Measurements from ENCODE around the gene AMFR.

The AMFR gene

GRCh38 chr16:56355221-56355620, 70.1 kb downstream of the AMFR start:
- no peak for TF ChIP-seq CTCF (IDR thresholded peaks at IDR 0.05; ENCODE audit: low read depth, low read length, missing control alignments)
- no peak for DNase-seq (ENCODE audit: extremely low read depth, low read depth)
- H3K4me3 ChIP-seq (replicated peaks; ENCODE audit: low read depth, low read length): no peak overlapping the region

- no peak for DNase-seq (ENCODE audit: extremely low read depth, low read depth)
- TF ChIP-seq CTCF (IDR thresholded peaks at IDR 0.05; ENCODE audit: low read depth, low read length, missing control alignments): no peak
- H3K4me3 ChIP-seq (replicated peaks; ENCODE audit: low read depth, low read length): no peak overlapping the region
Observed at GRCh38 chr16:56354746-56355145, 70.6 kb downstream of the AMFR start.

GRCh38 chr16:56354016-56354415, 71.3 kb downstream of the AMFR start:
- no peak for DNase-seq (ENCODE audit: extremely low read depth, low read depth)
- no peak overlapping the region for H3K4me3 ChIP-seq (replicated peaks; ENCODE audit: low read depth, low read length)
- TF ChIP-seq CTCF (IDR thresholded peaks at IDR 0.05; ENCODE audit: low read depth, low read length, missing control alignments): no peak

- DNase-seq (ENCODE audit: extremely low read depth, low read depth): no peak
- no peak overlapping the region for H3K4me3 ChIP-seq (replicated peaks; ENCODE audit: low read depth, low read length)
- no peak for TF ChIP-seq CTCF (IDR thresholded peaks at IDR 0.05; ENCODE audit: low read depth, low read length, missing control alignments)
Observed at GRCh38 chr16:56353054-56353921, 72.1 kb downstream of the AMFR start.

GRCh38 chr16:56352351-56353053, 72.8 kb downstream of the AMFR start:
- H3K4me3 ChIP-seq (replicated peaks; ENCODE audit: low read depth, low read length): no peak overlapping the region
- no peak for DNase-seq (ENCODE audit: extremely low read depth, low read depth)
- TF ChIP-seq CTCF (IDR thresholded peaks at IDR 0.05; ENCODE audit: low read depth, low read length, missing control alignments): no peak

- DNase-seq (ENCODE audit: extremely low read depth, low read depth): no peak
- H3K4me3 ChIP-seq (replicated peaks; ENCODE audit: low read depth, low read length): no peak overlapping the region
- TF ChIP-seq CTCF (IDR thresholded peaks at IDR 0.05; ENCODE audit: low read depth, low read length, missing control alignments): no peak
Observed at GRCh38 chr16:56351481-56351880, 73.9 kb downstream of the AMFR start.

Measured in HFF-Myc (cell line).